GM12873 (cell line): ENCODE data around the gene TMEM131L.

Experiments
- TF ChIP-seq, protein P1 (sequence below): IDR thresholded peaks from 2 replicates; pipeline ENCODE4 v1.5.1; 2012; ENCODE audit warnings: low read depth, mild to moderate bottlenecking, moderate library complexity, low read length, control low read depth; ENCODE audit not compliant: insufficient read depth; ENCODE audit errors: missing control alignments

The TMEM131L gene

DNA sequence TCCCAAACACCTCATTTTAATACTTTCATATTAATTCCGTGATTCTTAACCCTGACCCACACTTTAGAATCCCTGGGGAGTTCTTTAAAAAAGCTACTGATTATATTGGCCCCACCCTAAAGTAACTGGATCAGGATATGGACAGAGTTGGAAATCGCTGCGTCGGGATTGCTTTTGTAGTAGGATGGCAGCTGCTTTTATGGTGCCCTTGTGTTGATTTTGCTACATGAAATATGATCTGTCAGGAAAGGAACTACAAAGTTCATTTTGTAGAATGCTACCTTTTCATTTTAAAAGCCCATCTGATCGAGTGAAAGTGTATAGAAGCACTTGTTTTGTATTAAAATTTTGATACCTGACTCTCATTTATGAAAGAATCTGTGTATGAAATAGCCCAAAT is 43.6 kb downstream of the TMEM131L start:
- TF ChIP-seq, protein P1, sequence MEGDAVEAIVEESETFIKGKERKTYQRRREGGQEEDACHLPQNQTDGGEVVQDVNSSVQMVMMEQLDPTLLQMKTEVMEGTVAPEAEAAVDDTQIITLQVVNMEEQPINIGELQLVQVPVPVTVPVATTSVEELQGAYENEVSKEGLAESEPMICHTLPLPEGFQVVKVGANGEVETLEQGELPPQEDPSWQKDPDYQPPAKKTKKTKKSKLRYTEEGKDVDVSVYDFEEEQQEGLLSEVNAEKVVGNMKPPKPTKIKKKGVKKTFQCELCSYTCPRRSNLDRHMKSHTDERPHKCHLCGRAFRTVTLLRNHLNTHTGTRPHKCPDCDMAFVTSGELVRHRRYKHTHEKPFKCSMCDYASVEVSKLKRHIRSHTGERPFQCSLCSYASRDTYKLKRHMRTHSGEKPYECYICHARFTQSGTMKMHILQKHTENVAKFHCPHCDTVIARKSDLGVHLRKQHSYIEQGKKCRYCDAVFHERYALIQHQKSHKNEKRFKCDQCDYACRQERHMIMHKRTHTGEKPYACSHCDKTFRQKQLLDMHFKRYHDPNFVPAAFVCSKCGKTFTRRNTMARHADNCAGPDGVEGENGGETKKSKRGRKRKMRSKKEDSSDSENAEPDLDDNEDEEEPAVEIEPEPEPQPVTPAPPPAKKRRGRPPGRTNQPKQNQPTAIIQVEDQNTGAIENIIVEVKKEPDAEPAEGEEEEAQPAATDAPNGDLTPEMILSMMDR = no peak

DNA sequence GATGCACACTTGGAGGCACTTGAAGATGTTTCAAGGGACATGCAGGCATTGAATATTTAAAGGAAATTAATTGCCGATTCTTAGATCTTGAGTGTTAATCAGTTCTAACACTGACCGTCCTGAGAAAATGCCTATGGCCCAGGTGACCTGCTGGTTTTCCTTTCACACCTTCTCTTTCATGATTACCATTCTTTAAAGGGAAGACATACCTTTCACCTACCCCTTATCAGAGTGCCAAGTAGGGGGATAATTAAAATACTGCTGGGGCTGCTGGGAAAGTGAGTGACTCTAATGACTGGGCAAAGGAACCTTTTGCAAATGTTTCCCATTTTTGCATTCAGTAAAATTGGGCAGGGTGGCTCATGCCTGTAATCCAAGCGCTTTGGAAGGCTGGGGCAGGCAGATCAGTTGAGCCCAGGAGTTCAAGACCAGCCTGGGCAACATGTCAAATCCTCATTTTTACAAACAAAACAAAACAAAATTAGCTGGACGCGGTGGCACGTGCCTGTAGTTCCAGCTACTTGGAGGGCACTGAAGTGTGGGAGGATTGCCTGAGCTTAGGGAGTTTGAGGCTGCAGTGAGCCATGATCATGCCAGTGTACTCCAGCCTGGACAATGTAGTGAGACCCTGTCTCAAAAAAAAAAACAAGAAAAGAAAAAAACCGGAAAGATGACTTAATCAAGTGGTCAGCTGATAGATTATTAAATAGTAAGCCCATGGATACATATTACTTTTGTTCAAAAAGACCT is 44.3 kb downstream of the TMEM131L start:
- TF ChIP-seq, protein P1 = no peak

DNA sequence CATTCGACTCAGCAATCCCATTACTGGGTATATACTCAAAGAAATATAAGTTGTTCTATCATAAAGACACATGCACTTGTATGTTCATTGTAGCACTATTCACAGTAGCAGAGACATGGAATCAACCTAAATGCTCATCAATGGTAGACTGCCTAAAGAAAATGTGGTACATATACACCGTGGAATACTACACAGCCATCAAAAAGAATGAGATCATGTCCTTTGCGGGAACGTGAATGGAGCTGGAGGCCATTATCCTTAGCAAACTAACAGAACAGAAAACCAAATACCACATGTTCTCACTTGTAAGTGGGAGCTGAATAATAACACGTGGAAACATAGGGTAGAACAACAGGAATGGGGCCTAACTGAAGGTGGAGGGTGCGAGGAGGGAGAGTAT is 44.9 kb downstream of the TMEM131L start:
- TF ChIP-seq, protein P1 = no peak

DNA sequence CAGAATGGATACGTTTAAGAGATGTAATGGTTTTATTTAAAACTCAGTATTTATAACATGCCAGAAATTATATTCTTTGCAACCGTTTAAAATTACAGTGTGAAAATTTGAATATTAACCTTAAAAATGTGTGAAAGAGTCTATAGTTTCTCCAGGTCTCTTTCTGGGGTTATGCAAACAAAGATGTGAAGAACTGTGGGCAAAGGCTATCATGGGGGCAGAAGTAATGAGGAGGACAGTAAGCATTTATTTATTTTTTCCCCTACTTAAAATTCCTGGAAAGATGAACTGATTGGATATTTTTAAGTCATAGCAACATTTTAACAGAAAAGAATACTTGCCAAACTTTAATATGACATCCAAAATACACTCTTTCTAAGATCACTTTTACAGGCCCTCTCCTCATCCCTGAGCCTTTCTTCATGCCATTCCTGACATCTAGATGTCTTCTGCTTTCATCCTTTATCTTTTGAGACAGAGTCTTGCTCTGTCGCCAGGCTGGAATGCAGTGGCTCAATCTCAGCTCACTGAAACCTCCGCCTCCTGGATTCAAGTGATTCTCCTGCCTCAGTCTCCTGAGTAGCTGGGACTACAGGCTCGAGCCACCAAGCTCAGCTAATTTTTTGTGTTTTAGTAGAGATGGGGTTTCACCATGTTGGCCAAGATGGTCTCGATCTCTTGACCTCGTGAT is 46.1 kb downstream of the TMEM131L start:
- TF ChIP-seq, protein P1 = no peak

DNA sequence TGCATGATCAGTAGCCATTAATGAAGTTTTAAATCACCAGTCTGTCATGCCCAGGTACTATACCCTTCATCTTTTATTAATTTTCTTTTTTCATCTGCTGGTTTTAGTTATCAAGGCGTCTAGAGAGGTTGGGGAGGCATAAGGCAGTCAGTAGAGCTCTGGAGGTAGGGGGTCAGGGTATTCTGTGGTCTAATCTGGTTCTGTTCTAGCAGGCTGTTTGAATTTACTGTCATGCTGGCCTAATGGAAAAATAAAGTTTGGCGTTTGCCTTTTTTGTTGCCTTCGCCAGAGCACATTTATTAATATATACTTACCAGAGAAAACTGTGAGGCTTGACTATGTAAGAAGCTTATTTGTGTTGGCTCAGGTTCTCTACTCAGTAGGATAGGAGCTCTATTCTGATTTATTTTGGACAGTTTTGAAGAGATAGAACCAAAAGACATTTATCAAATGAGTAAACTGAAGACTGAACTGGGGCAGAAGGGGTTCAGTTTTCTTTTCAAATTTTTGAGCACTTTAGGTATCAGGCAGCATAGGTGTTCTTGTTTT is 46.9 kb downstream of the TMEM131L start:
- TF ChIP-seq, protein P1 = no peak

DNA sequence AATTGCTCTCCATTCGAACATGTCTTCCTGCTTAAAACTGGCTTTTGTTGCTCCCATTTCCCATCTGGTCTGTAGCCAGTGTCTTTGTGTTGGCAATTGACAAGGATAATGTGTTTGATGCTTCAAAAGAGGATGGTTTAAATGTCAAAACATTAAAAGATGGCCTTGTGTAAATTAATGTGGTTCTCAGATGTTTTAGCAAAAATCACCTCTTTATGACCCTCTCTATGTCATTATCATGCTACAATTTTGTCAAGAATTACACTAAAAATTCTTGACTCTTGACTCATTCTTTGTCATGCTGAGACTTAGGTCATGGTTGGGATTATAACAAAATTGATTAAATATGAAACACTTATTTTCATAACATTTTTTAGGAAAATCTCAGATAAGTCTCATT is 47.4 kb downstream of the TMEM131L start:
- TF ChIP-seq, protein P1 = no peak

DNA sequence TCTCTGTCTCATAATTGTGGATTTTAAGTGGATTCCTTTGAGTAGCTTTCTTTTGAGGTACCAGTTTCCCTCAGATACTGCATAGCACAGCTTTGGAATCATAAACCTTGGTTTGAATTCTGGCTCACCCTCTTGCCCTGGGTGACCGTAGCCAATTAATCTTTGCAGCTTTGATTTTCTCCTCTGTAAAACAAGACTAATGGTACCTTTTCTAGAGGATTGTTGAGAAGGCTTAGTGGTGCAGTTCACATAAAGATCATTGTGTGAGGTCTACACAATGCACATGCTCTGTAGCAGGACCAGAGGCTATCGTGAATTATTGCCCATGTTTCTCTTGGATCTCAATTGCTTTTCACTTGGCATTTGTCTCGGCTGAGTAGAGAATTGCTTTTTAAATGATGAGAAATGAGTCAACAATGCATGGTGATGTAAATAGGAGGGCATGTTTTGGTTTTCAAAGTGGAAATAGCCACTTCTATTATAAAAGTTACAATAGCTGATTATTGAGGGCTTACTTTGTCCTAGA is 47.9 kb downstream of the TMEM131L start:
- TF ChIP-seq, protein P1 = no peak
